ENCODE results near the gene TBX5. TPM values are rescaled to one million over a fixed set of nuclear protein-coding genes. Genes with fewer than 3 reads are reported as not detected.

Gene TBX5
- total and polyA plus RNA-seq, 2 donors (not counting 1 experiment from before 2014, with no cell fraction given), result 16.8 to 19.4 TPM

DNA sequence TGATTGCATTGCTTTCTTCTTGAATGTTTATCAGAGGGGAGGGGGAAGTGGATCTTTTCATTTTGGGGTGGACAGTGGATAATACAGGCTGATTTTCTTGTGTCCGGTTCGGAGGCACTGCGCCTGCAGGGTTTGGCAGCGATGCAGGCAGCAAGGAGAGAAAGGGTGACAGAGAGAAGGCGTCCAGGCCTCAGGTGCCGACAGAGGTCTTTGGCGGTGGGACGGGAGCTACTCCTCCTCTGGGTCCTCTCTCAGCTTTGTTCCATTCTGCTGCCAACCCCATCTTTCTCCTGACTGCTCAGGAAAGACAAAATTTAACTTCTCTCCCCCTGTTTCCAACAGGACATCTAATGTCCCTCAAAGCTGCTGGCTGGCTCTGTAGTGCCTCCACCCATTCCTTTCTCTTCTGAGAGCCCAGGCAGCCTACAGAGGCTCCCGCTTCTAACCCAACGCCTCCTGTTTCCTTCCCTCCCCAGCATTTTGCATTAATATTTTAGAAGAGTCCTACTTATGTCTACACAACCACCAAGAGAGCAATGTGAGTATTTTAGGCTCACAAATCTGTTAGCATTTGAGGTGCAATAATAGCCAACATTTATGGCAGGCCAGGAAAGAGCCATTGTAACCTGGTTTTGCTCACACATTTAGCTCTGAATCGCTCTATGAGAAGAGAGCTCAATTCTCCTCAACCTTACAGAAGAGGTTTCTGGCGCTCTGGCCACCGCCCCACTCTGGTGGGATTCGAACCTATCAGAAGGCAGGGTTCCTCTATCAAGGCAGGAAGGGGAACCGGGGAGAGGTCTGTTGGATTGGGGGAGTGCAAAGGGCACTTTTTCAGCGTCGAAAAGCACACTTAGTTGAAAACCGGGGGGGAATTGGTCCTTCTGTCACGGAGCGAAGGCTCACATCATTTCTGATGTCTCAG, 7.1 kb upstream of the TBX5 start:
- H3K9ac ChIP-seq (ENCODE audit: insufficient read depth, low read length), result no peak overlapping the region
- peak overlapping the region; percentile 92 for H3K27ac ChIP-seq (ENCODE audit: insufficient read depth, low read length)
- peak overlapping the region; percentile 3 to 86 (median 50) for H3K4me3 ChIP-seq (replicated peaks in 1 of 4; ENCODE audit: control extremely low read depth in 1 of 4, insufficient read depth in 1 of 4, low read depth in 3 of 4, low read length in 4 of 4)
- H3K79me2 ChIP-seq (ENCODE audit: control insufficient read depth, insufficient read depth, low read length), result peaks cover 75% of the 10 kb centered on the region
- no peaks in the 10 kb centered on the region for H3K27me3 ChIP-seq (ENCODE audit: control insufficient read depth, insufficient read depth, low read length)
- TF ChIP-seq, protein P1, sequence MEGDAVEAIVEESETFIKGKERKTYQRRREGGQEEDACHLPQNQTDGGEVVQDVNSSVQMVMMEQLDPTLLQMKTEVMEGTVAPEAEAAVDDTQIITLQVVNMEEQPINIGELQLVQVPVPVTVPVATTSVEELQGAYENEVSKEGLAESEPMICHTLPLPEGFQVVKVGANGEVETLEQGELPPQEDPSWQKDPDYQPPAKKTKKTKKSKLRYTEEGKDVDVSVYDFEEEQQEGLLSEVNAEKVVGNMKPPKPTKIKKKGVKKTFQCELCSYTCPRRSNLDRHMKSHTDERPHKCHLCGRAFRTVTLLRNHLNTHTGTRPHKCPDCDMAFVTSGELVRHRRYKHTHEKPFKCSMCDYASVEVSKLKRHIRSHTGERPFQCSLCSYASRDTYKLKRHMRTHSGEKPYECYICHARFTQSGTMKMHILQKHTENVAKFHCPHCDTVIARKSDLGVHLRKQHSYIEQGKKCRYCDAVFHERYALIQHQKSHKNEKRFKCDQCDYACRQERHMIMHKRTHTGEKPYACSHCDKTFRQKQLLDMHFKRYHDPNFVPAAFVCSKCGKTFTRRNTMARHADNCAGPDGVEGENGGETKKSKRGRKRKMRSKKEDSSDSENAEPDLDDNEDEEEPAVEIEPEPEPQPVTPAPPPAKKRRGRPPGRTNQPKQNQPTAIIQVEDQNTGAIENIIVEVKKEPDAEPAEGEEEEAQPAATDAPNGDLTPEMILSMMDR (conservative IDR thresholded peaks at IDR 0.05 in 1 of 2, IDR thresholded peaks at IDR 0.05 in 1 of 2; ENCODE audit: low read depth in 1 of 2, low read length in 2 of 2), result no peak
- TF ChIP-seq EZH2 (IDR thresholded peaks at IDR 0.05; ENCODE audit: low read length, missing control alignments), result no peak
- no peaks in the 10 kb centered on the region for H4K20me1 ChIP-seq (ENCODE audit: control insufficient read depth, extremely low read depth, insufficient read depth, low read length)
- no peak overlapping the region for H2AFZ ChIP-seq (ENCODE audit: low read length)
- no peaks in the 10 kb centered on the region for H3K9me3 ChIP-seq (ENCODE audit: control insufficient read depth, insufficient read depth, low read depth, low read length)
- H3K4me1 ChIP-seq (ENCODE audit: control insufficient read depth, extremely low read depth, insufficient read depth, low read length), result peaks cover 16% of the 10 kb centered on the region
- H3K36me3 ChIP-seq (ENCODE audit: control insufficient read depth, insufficient read depth, low read length), result no peaks in the 10 kb centered on the region
- H3K4me2 ChIP-seq (ENCODE audit: extremely low read depth, insufficient read depth, low read length), result peak overlapping the region; percentile 73
- peak in 1 of 2 donors; percentile 44 for DNase-seq (ENCODE audit: low read depth in 2 of 2)

DNA sequence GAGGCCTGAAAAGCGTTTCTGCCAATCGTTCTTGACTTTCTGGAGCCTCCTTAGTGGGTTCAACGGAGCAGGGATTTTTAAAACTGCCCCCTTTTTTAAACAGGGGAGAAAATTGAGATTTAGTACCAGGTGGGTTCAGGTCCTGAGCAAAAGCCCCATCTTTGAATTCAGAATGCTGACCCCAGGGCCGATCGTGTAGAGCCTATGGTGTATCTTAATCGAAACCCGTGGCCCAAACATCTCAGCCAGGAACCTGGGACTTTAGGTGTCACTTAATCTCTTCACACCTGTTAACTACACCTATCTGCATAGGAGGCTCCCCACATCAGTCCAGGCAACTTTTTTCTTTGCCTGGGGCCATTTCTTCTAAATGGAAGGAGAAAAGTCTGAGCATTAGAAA, 6.4 kb upstream of the TBX5 start:
- Histone ChIP-seq H3K36me3 (ENCODE audit: control insufficient read depth, insufficient read depth, low read length) (no peaks in the 10 kb centered on the region), H3K79me2 (ENCODE audit: control insufficient read depth, insufficient read depth, low read length) (peaks cover 83% of the 10 kb centered on the region), H3K4me1 (ENCODE audit: control insufficient read depth, extremely low read depth, insufficient read depth, low read length) (peaks cover 16% of the 10 kb centered on the region), H4K20me1 (ENCODE audit: control insufficient read depth, extremely low read depth, insufficient read depth, low read length) (no peaks in the 10 kb centered on the region), H2AFZ (ENCODE audit: low read length) (no peak overlapping the region), H3K4me3 (replicated peaks in 1 of 4; ENCODE audit: control extremely low read depth in 1 of 4, insufficient read depth in 1 of 4, low read depth in 3 of 4, low read length in 4 of 4) (peak overlapping the region; percentile 3 to 86 (median 50)), H3K4me2 (ENCODE audit: extremely low read depth, insufficient read depth, low read length) (peak overlapping the region; percentile 73), H3K27me3 (ENCODE audit: control insufficient read depth, insufficient read depth, low read length) (no peaks in the 10 kb centered on the region), H3K9me3 (ENCODE audit: control insufficient read depth, insufficient read depth, low read depth, low read length) (no peaks in the 10 kb centered on the region), H3K9ac (ENCODE audit: insufficient read depth, low read length) (no peak overlapping the region), H3K27ac (ENCODE audit: insufficient read depth, low read length) (peak overlapping the region; percentile 92)
- no peak for DNase-seq (ENCODE audit: low read depth in 2 of 2)
- no peak for TF ChIP-seq EZH2 (IDR thresholded peaks at IDR 0.05; ENCODE audit: low read length, missing control alignments)
- TF ChIP-seq, protein P1 (conservative IDR thresholded peaks at IDR 0.05 in 1 of 2, IDR thresholded peaks at IDR 0.05 in 1 of 2; ENCODE audit: low read depth in 1 of 2, low read length in 2 of 2), result no peak

DNA sequence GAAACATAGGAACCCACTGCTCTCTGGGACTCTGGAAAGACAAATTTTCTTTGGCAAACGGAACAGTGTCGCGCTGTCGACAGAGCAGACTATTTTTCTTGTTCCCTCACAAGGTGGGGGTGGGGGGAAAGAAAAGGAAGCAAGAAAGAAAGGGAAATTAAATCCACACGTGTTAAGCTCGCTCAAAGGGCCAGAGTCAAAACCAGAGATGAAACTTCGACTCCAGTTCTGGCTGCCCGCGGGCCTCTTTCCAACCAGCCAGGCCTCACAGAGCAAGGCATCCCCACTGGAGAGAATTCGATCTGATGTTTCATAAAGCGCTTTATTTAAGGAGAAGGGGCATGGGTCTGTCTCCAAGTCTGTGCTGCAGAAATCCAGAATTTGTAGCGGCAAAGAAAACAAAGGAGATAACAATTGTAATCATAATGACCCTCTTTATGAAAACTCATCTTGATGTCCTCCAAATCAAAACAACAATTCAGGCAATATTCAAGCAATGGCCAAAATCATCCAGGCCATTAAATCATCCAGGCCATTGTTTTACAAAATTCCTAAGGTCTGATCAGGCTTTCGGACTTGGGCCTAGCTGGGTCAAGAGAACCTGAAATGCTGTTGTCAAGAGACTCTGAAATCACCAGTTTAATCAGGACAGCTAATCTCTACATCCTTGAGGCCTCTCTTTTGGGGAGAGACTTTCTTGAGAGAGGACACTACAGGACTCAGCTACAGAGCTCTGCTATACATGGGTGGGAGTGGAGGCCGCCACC, 5.3 kb upstream of the TBX5 start:
- Histone ChIP-seq H3K9me3 (ENCODE audit: control insufficient read depth, insufficient read depth, low read depth, low read length) (no peaks in the 10 kb centered on the region), H3K4me2 (ENCODE audit: extremely low read depth, insufficient read depth, low read length) (peak overlapping the region; percentile 73), H3K9ac (ENCODE audit: insufficient read depth, low read length) (peak overlapping the region; percentile 16), H2AFZ (ENCODE audit: low read length) (no peak overlapping the region), H3K27me3 (ENCODE audit: control insufficient read depth, insufficient read depth, low read length) (no peaks in the 10 kb centered on the region), H3K79me2 (ENCODE audit: control insufficient read depth, insufficient read depth, low read length) (peaks cover 93% of the 10 kb centered on the region), H3K4me1 (ENCODE audit: control insufficient read depth, extremely low read depth, insufficient read depth, low read length) (peaks cover 16% of the 10 kb centered on the region), H4K20me1 (ENCODE audit: control insufficient read depth, extremely low read depth, insufficient read depth, low read length) (no peaks in the 10 kb centered on the region), H3K4me3 (replicated peaks in 1 of 4; ENCODE audit: control extremely low read depth in 1 of 4, insufficient read depth in 1 of 4, low read depth in 3 of 4, low read length in 4 of 4) (peak overlapping the region; percentile 38 to 86 (median 58)), H3K27ac (ENCODE audit: insufficient read depth, low read length) (peak overlapping the region; percentile 92), H3K36me3 (ENCODE audit: control insufficient read depth, insufficient read depth, low read length) (no peaks in the 10 kb centered on the region)
- DNase-seq (ENCODE audit: low read depth in 2 of 2), result peak in 1 of 2 donors; percentile 76
- TF ChIP-seq, protein P1 (conservative IDR thresholded peaks at IDR 0.05 in 1 of 2, IDR thresholded peaks at IDR 0.05 in 1 of 2; ENCODE audit: low read depth in 1 of 2, low read length in 2 of 2), result no peak
- TF ChIP-seq EZH2 (IDR thresholded peaks at IDR 0.05; ENCODE audit: low read length, missing control alignments), result no peak
